Fibroblast of skin of left biceps (primary cell): ENCODE results near the gene SRGAP3.

Experiments
- DNase-seq, 2 experiments: peaks; one replicate each; pipeline ENCODE4 v3.0.0-alpha.2; 2013; ENCODE audit warnings: low read depth in 2 of 2

Gene SRGAP3

DNA sequence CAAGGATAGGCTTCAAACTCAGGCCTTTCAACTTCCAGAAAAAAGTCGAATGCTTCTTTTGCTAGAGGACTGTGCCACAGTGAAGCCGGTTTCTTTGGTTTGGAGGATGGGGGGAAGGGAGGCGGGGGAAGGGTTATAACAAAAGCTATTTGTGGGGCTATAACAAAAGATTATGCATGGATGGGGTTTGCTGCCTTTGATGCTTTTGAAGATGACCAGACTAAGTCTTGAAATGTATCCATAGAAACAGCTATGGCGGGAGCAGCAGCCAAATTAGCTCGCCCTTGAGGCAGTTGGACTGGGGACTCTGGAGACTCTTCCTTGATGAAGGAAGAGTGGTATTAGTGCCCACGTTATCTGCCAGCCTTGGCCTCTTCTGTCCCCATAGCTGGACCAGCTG lies 47.5 kb downstream of the SRGAP3 start:
- no peak for DNase-seq

DNA sequence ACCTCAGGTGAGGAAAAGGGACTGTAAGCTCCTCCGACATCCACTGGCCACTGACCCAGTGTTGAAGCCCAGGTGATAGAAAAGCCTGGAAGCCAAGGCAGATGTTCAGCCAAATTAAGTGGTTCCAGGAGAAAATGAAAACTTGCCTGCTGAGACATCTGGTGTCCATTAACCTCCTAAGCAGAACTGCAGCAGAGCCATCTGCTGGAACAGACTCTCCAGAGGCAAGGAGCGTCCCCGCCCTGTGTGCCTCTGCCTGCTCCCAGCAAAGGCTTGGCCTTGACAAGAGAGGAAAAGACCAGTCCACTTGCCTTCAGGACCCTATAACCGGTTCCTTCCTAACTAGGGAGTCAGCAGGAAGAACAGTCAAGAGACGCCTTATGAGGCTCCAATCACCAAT lies 48.2 kb downstream of the SRGAP3 start:
- peak; percentile 21 to 33 for DNase-seq

DNA sequence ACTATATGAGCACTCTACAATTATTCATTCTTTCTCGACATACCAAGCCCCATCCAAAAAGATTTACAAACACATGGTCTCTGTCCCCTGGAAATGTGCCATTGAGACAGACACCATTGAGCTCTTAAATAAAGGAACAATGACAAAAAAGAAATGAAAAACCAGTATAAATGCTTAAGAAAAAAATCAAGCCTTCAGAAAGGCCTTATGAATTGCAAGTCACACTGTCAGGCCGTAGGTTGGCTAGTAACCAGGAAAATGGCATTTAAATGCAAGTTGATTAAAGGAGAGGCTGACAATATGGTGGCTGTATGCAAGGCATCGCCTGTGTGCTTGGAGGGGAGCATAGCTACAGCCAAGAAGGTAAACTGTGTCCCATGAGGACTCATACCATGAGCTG lies 49.7 kb downstream of the SRGAP3 start:
- DNase-seq, result no peak

DNA sequence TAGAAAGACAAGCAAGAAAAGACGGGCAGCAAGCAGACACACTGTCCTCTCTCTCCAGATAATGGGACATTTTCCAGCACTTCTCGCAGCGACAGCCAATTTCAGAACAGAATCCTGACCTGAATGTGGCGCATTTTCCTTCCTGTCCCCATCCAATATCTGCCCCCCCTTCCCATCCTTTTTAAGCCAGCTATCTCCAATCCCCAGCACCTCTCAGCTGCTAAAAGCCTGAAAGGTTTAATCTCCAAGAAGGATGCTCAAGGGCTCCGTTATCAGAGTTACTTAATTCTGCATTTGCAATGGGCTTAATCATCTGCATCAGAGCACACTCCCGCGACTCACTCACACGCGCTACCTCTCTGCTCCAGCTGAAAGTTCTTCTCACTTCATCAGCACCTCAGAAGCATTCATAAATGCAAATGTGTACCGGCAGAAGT lies 50.5 kb downstream of the SRGAP3 start:
- DNase-seq, result no peak

DNA sequence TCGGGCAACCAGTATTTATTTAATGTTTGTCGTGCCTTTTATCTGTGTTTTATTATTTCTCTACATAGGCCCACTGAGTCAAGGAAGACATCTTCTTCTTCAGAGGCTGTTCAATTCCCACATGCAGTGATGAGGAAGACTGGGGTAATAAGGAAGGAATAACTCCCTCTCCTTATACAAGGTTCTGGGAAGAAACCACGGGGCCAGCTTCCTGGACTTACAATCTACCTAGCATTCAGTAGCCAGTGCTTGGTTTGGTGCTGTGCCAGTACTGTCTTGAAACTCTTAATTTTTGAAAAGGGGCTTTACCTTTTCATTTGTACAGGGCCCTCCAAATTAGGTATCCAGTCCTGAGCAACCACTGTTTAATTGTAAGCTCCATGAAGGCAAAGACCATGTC lies 51.2 kb downstream of the SRGAP3 start:
- DNase-seq, result no peak

DNA sequence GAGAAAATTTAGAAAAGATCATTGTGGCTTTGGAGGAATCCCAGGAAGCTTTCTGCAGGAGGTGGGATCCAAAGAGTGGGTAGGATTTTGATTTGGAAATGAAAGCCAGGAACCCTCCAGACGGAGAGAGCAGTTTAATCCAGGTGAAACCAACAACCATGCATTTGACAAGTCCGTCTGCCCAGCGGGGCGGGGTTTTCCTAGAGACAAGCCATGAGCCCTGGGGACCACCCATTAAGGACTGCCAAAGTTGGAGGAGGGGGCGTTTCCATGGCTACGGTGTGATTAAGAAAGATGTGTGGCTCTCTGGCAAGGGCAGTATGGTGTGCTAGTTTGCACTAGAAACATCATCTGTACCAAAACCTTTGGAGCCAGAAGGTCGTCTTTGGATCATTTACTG lies 53.4 kb downstream of the SRGAP3 start:
- DNase-seq, result no peak

DNA sequence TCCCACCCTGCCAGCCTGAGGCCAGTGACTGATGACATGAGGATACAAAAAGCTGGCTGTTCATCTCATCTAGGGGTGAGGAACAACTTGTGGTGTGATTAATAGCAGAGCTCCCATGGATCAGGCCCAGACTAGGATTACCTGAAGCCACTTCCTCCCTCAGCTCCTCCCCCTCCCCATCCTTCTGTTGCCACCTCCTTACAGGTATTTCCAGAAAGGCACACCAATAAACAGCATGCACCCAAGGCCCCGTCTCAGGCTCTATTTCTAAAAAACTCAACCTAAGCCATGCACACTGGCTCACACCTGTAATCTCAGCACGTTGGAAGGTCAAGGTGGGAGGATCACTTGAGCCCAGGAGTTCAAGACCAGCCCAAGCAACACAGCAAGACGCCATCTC lies 54.1 kb downstream of the SRGAP3 start:
- DNase-seq, result no peak

DNA sequence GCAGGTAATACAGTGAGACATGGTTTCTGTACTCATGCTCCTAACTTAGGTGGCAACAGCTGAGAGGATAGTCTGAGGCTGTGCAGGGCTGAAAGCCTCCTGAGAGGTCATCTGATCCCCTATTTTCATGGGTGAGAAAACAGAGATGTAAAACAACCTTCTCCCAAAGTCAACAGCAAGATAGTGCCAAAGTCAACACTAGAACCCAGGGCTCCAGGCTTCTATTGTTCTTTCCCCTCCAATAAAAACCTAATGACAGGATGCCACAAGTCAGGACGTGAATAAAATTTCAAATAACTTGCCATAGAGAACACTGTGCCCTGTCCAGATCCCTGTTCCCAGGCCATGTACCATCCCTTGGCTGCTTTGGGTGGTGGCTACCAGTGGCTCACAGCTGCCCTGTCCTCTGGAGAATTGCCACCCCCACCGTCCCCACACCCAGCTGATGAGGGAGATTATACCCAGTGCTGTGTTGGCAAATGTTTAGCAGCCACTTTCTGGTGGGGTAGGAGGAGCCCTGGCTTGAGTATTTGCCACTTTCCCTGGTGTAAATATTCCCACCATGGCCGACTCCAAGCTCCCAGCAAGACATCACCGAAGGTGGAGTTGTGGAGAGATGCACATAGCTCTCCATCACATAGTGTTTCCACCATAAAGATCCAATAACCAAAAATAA lies 54.8 kb downstream of the SRGAP3 start:
- no peak for DNase-seq

DNA sequence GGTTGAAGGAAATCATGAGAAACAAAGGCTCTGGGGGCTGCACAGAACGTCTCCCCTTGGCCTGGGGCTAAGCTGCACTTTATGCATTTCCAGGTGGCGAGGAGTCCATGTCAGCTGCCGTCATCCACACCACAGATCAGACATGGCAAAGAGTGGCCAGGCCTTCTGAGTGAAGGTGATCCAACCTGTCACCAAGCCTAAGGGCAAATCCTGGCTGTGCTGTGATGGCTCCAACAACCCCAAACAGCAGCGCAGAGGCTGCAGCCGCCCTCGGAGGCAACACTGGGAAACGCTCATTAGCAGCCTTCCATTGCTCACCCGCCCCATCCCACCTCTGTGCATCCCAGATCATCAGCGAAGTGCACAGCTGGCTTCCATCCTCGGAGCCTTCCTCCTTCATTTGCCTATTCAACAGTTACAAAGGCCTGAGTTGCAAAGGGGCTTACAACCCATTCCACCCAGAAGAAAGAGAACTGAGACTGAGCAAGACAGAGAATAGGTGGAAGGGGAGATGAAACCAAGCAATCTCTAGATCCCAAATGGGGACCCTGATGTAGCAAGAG lies 55.7 kb downstream of the SRGAP3 start:
- no peak for DNase-seq

DNA sequence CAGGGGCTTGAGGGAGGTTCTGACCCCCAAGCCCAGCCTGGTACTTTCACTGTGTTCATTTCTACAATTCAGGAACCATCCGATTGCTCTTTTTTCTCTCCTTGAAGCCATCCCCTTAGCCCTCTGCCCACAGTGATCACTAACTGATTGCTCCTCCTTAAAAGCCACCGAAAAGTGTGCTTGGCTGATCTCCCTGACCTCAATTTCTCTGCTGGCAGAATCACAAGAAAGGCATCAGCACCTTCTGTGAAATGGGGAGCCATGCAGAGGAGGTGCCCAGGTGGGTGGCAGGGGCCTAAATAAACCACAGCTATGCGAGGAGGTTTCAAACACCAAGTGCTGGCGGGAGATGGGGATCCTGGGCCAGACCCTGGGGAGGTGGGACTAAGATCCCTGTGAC lies 56.2 kb downstream of the SRGAP3 start:
- DNase-seq, result no peak

DNA sequence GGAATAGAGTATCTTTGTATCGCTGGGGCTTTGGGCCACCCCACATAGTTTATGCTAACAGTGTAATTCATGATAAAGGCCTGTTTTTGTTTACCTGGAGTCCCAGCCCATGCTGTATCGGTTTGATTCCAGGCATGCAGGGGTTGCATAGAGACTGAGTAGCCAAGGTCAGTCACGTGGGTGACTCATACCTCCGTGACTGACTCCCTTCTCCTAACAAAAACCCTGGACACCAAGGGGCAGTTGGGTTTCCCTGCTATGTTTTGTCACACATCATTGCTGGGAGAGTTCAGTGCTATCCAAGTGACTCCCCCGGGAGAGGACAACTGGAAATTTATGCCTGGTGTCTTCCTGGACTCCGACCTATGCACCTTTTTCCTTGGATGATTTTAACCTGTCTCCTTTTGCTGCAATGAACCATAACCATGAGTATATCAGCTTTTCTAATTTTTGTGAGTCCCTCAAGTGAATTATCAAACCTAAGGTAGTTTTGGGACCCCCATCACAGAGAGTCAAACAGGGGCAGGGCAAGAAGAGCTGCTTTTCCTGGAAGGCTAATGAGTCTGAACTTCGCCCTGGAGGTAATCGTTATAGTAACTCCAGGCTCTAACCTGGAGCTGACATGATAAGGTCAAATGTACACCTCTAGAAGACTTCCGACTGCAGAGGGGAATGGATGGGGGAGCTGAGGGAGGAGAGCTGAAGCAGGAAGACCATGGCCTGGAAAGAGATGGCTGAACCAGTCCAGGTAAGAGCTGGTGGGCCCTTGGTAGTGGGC lies 57.0 kb downstream of the SRGAP3 start:
- DNase-seq, result no peak

DNA sequence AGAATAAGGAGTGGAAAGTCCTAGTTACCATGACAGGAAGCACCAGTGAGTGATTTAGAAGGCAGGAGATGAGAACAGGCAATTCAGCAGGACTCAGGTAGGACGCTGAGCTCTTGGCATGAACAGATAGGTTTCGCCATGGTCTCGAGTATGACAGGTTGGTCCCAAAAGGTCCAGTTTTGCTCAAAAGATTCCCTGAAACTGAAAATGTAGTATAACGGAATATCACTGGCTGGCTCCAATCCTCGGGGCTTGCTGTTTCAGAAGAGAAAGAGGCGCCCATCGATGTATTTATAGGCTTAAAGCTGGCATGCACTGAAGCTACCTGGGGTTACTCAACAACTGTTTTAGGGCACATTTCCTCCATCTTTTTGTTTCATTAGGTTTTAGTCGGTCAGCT lies 59.2 kb downstream of the SRGAP3 start:
- DNase-seq, result no peak

DNA sequence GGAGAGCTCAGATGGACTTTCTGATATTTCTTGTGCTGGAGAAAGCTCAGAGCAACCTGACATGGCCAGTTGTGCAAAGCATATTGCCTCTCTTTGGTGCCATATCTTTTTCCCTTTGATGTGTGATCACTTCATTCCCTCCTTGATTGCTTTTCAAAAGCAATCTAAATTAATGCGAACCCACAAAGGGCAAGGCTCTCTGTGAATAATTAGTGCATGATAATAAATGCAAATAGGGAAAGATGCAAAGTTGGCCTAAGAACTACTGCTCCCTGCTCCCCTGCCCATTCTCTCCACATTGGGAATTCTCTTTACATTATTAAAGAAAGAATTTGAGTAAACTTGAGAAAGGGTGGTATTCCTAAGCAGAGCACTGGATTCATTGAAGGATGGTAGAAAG lies 60.9 kb downstream of the SRGAP3 start:
- DNase-seq, result no peak

DNA sequence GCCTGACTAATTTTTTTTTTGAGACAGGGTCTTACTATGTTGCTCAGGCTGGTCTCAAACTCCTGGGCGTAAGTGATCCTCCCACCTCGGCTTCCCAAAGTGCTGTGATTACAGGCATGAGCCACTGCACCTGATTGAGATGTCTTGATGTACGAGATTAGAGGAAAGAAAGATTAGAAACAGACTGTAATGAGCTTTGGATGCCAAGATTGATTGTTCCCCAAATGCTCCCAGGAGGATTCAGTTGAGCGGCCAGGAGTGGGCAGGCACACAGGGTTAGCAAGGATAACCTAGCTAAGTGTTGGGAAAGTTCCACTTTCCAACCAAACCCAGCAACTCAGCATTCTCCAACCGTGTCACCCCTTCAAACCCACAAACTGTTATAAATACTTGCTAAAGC lies 63.7 kb downstream of the SRGAP3 start:
- no peak for DNase-seq

DNA sequence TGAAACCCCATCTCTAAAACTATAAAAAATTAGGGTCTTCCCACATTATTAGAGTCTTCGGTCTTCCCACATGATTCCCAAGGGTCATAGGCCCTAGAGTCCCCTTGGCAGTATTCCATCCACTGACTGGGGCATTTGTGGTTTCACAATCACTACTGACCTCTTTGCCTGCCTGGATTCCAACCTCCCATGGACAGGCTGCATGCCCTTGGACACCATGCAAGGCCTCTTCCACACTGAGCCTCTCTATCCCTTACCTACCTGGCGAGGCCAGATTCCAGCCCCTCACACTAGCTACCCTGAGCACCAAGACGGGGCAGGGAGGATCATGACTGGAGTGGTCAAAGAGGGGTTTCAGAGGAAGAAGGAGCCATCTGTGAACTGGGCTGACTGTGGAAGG lies 64.4 kb downstream of the SRGAP3 start:
- no peak for DNase-seq

DNA sequence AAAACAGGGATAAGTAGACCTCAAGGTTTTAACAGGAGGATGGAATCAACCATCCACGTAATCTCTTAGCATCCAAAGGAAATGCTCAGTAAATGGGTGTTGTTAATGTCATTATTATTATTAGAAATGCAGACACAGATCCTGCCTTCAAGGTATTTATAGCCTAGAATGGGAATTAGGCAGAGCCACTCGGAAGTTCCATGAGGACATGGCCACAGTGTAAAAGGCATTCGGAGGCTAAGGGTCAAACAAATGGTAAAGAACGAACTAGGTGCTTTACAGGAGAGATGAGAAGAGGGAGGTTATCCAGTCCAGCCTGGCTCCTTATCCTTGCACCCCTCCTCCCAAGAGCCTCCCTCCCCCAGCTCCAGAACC lies 65.0 kb downstream of the SRGAP3 start:
- no peak for DNase-seq

DNA sequence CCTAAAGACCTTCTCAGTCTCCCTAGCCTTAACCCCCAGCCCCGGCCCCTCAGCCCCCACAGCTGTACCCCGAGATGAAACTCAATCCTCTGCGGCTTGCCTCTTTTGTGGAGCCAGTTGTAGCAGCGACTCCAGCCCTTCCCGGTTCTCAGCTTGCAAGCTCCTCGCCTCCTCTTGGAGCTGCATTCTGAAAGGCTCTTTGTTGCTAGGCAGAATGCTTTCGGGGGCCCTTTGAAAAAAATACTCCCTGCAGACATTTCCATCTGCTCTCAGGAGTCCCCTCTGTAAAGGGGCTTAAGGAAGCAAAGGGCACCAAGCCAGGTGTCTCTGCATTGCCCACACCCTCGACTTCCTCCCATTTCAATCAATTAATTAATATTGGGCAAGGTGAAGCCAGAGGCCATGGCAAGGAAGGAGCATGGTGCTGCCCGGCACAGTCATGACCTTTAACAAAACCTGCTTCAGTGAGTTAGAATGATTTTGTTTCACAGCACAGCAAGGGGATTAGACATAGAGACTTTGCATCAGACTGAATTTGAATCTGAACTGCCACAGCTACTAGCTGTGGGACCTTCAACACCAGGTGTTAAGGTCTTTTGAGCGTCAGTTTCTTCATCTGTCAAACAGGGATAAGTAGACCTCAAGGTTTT lies 65.5 kb downstream of the SRGAP3 start:
- DNase-seq, result no peak

DNA sequence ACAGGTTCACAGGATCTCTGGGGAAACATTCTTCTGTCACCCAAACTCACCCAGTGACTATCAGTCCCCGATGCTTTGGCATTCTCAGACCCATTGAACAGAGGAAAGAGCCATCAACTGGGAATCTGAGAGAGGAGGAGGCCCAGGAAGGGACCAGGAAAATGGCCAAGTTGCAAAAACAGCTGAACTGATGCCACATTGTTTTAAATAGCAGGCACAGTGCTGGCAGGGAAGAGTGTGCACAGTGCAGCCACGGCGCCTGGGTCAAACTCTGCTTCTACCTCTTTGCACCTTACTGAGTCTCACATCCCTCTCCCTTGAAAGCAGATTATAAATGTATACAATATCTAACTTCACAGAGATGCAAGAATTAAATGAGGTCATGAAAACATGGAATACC lies 66.4 kb downstream of the SRGAP3 start:
- no peak for DNase-seq

DNA sequence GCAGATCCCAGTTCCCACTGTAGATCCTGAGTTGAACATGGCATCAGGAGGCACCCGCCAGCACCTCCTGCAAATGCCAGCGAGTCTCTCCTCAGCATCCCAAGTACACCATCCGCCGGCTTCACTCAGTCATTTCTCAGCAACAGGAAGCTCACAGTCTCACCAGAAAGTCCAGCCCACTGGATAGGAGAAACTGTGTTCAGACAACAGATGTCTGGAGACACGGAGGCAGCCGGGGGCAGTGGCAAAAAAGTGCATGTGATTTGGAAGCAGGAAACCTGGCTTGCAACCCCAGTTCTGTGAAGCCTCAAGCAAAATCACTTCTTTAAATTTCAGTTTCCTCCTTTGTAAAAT lies 68.7 kb downstream of the SRGAP3 start:
- no peak for DNase-seq

DNA sequence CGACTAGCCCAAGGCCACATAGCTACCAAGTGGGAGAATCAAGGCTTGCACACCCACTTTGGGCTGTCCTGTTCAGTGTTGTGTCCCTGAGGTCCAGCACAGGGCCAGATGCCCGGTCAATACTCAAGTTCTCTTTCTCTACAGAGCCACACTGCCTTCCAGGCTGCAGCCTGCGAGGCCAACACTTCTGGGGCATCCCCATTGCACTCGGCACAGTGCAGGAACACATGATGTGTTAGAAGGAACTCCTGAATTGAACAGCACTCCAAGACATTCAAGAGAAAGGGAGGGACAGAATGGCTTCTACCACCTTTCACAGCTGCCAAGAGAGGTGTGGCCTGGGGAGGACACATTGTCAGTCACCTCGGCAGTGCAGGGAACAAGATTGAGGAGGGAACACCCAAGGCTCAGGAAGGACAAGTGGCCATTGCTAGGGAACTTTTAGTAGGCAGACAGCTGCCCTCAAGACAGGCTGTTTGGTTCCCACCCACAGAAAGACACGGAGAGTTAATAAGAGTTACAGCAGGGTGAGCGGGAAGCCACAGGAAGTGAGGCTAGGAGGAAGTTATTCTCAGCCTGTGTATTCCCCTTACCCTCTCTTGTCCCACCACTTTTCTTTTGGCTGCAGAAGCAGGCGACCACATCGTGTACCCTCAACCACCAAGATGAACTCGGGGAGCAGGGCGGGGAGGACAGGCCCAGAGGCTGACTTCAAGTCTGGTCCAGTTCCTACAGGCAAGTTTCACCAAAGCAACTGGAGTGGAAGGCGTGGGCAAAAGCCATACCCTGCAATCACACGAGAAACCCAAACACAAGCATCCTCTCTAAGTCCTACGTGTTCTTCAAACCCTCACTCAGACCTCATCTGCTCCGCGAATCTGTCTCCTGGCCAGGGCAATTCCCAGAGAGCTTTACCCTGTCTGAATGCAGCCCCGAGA lies 69.4 kb downstream of the SRGAP3 start:
- DNase-seq, result no peak

DNA sequence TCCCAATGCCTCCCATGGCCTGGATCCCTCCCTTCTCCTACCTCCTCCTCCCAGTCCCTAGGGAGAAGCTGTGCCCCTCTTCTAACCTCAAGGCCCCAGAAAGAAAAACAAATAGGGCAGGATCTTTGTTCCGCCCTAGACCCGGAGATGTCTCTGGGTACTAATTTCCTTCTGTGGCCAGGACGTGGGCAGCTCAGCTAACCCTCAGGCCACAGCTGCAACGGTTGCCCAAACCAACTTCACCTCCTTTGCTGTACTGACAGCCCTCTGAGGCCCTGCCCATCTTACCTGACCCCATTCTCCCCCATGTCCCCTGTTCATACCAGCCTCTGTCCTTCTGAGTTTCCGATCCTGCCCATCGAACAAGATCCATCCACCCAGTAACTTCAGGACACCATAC lies 70.7 kb downstream of the SRGAP3 start:
- DNase-seq, result no peak

DNA sequence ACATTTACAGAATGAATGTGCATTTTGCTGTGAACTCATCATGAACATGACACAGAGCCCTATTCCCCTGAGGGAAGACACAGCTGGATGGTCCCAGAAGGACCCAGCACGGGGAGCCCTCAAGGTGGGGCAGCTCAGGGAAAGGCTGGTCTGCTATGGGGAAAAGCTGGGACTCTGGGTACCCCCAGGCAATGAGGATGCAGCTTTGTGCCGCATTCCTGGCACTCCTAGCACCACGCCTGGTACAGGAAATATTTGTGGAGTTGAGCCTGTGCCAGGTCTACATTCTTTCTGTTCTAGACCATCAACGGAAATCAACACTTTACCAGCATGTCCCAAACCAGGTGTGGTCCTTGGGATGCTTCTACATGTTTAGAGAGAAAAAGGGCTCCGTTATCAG lies 74.0 kb downstream of the SRGAP3 start:
- no peak for DNase-seq
